GM18498 (cell line): ENCODE data around the gene KLHL21.

Source experiments
- ATAC-seq: cut with Tn5 transposase; IDR thresholded peaks from one replicate; pipeline ENCODE4 v1.9.1; 2021; ENCODE audit warnings: mild to moderate bottlenecking, moderate library complexity; ENCODE audit not compliant: unreplicated experiment

Gene KLHL21

DNA sequence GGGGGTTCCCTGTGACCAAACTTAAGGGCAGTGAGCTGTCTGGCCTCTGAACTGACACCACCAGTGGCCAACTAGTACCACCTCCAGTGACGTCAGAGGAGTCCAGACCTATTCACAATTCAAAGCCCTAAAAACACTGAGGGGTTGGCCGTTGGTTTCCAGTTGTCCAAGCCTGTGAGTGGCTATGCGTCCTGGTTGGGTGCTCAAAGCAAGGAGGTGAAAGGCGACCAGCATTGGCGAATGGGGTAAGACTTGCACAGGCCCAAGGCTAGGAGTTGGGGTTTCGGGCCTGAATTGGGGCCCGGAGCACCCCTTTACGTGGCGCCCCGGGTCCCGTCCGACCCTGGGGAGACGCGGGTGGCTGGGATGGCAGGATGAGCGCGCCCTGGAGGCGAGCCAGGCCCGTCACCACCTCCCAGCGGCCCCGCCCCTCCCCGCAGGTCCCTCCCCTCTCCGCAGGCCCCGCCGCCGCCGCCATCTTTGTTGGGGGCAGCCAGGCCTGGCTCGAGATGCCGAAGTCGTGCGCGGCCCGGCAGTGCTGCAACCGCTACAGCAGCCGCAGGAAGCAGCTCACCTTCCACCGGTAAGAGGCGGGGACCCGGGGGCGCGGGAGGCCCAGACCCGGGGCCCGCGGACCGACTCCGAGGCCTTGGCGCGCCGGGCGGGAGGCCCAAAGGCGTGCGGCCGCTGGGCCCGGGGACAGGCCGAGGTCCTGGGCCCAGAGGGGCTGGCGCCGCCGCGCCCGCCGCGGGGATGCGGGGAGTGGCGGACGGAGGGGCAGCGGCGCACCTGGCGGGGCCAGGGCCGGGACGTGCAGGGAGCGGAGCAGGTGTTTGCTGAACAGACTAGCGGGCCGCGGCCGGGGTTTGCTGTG is 22.3 kb upstream of the KLHL21 start, which contains the start of gene THAP3:
Gene THAP3, plus strand, starts transcription at position 159 of the 874 bp plus-strand sequence. Its CDS starts 351 bp downstream, at position 510.
- peak; percentile 83 for ATAC-seq

DNA sequence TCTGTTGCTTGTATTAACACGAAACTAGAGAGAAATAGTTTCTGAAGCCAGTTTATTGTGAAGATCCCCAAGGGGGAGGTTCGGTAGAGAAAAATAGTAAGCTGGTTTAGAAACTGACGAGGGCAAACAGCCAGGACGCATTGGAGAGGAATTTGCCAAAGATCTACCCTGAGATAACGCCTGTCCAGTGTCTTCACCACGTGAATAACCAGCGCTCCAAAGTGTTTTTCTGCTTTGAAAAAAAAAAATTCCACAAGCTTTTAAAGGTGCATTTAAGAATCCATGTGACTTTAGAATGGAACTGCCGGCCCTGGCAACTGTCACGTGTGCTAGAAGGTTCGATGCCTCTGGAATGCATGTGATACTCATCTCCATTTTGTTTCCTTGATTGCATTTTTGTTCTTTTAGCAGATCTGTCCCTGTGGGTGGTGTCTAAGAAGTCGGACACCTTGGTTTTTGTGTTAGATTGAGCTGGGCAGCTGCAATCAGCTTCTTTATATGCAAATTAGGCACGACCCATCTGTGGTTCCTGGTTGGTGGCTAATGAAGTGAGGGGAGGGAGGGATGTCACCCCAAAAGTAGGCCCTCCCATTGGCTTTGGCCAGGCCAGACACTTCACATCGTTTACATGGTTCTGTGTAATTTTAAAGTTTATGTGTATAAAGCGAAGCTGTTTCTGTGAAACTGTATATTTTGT is 20.7 kb upstream of the KLHL21 start:
- ATAC-seq = no peak

DNA sequence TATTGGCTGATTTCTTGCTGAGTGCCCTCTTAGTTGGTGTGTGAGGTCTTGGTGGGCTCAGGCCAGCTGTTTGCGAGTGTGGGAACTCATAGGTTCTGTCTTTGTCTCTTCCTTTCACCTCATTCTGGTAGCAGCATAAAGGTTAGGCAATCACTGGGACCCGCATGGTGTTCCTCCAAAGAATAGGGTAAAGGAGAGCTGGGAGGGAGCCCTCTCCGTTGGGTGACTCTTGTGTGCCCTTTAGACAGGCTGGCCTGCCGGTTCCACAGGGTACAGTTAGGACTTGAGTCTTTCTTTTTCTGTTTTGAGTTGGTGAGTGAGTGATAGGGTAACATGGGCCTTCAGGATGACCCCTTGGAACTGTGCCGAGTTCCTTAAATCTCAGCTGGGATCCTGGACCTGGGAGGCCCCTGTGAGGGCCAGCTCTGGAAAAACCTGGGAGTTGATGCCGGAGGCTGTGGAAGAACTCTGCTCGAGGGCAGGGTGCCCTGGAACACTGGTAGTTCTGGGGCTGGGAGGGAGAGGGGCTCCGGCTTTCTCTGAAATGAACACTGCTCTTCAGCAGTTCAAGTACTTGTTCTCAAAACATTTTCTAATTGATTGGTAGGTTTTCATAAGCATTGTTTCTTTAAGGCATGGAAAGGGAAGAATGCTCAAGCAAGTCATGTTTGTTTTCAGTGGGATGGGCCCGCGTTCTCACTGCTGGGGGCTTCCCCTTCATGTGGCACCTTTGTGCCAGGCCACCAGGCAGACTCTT is 19.9 kb upstream of the KLHL21 start:
- ATAC-seq = no peak

DNA sequence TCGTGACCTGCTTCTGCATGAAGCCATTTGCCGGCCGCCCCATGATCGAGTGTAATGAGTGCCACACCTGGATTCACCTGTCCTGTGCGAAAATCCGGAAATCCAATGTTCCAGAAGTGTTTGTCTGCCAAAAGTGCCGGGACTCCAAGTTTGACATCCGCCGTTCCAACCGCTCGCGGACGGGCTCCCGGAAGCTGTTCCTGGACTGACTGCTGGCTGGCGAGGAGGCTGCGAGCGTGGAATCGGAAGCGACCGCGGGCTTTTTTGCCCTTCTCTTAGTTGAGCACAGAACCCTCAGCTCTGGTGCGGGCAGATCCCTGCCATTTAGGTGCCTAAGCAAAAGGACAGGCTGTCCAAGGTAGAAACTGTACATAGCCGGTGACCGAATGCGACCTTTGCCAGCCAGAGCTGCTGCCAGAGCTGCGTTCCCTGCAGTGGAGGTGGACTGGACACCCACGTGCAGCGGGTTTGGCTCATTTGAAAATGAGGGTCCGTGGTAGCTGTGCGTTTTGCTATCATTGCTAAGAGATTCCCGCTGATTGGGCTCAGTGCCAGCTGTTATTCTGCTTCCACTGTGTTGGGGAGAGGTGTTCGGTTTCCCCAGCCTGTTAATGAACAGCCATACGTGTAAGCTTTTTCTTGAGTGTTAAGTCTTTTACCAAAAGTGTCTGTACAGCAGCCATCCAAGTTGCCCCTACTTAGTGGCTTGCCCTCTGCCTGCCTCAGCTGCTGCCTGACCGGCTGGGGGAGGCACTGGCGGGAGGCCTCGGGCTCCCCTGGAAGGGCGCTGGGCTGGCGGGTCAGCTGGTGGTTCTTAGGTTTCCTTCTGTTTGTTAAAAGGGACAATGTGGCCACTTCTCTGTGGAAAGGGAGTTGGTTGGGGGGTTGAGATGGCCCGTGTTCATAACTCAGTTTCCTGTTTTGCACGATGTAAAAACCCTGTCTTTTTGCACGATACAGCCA is 19.0 kb upstream of the KLHL21 start:
- no peak for ATAC-seq

DNA sequence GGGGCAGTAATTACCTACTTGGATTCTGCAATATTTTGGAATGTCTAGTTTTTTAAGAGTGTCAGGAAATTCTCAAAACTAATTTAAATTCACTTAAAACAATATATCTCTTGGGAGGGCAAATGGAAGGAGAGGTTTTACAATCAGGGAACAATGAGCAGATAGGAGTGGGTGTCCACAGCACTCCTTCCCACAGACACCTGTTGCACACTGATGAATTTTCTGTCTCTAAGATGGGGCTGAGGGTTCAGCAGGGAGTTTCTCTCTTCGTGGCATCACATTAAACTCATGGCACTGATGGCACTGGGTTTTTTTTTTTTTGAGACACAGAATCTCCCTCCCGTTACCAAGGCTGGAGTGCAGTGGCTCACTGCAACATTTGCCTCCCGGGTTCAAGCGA is 16.4 kb upstream of the KLHL21 start:
- ATAC-seq = no peak

DNA sequence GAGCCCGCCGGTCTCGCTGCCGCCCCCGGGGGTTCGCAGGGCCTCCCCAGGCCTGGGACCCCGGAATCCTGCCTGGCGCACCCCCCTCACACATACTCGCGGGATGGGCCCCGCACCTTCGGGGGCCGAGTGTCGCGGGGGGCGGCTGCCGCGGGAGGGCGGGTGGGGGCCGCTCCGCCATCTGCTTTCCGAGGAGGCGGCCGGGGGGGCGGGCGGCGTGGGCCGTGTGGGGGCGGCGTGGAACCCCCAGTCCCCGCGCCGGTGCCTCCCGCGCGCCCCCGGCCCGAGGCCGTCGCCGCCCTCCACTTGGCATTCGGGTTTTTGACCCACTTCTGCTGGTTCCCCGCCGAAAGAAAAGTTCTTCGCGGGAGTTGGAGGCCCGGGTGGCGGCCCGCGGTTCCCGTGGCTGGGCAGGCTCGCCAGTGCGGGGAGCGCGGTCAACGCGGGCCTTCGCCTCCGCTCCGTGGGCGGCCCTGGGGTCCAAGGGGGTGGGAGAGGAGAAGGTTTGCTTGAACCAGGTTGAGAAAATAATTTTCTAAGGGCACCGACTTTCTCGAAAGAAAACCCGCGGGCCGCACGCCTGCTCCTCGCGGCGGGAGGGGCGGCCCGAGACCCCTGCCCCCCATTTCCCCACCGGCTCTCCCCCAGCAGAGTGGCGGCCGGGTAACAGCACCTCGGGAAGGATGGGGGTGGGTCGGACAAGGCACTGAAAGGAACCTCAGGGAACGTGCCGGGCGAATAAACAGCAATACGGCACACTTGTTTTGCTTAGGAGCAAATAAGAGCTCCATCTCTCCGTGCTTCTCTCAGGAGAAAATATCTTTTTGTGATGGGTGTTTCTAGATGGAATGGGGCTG is 12.5 kb upstream of the KLHL21 start:
- ATAC-seq = no peak

DNA sequence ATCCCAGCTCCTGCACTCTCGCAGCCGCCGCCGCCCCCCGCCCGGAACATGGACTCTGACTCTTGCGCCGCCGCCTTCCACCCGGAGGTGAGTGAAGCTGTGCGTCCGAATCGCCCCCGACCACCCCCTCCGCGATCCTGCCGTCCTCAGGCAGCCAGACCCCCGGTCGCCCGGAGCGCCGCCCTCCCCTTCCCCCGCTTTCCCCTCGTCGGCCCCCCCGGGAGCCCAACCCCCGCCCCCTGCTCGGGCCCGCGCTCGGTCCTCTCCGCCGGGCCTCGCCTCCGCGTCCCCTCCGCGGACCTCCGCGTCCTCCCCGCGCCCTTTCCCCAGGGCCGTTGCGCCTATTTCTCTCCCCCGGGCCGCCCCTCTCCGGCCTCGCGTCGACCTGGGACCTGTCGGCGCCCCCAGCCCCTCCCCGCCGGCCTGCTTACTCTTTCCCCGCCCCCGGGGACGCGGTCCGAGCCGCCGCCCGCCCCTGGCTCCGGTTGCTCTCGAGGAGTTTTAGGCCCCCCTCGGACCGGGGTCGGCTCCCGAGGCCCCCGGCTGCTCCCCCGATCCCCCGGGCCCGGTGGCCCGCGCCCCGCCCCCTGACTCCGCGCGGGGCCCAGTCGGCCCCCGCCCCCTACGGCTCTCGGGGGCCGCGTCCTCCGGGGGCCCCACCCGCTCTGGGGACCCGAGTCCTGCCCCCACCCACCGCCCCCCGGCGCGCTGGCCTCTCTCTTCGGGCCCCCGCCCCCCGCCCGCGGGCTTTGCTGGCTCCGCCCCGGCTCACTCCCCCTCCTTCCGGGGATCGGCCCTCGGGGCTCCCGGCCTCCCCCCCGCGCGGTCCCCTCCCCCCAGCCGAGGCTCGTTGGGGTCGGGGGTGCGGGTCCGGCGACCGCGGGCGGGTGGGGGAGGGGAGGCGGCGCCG is 11.6 kb upstream of the KLHL21 start:
- no peak for ATAC-seq

DNA sequence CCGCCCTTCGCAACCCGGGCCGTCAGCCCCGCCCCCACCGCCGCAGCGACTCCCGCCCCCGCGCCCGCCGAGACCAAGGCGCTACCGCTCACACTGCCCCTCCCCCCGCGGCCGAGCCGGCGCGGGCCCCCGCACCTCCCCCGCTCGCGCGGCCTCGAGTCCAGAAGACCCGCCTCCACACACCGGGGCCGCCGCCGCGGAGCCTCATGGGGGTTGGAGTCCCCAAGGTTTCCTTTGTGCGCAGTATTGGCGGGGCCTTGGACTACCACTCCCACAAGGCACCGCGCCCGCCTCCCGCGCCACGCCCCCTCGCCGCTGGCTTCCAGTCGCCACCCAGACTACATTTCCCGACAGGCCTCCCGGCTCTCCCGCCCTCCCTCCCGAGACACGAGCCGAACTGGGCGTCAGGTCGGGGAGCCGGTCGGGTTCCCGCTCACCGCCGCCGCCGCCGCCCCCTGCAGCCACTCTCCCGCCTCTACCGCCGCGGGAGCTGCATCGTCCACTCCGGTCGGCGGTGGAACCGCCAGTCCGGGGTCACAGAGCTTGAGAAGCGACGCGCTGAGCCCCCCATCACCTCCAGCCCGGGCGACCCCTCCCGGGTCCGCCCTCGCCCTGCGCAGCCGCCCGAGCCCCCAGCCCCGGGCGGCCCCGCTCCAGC is 10.8 kb upstream of the KLHL21 start, which contains the start of gene PHF13:
Gene PHF13, plus strand, starts transcription at position 371 of the 658 bp plus-strand sequence. CDS start 336 bp downstream, outside the sequence.
- ATAC-seq = peak; percentile 93

DNA sequence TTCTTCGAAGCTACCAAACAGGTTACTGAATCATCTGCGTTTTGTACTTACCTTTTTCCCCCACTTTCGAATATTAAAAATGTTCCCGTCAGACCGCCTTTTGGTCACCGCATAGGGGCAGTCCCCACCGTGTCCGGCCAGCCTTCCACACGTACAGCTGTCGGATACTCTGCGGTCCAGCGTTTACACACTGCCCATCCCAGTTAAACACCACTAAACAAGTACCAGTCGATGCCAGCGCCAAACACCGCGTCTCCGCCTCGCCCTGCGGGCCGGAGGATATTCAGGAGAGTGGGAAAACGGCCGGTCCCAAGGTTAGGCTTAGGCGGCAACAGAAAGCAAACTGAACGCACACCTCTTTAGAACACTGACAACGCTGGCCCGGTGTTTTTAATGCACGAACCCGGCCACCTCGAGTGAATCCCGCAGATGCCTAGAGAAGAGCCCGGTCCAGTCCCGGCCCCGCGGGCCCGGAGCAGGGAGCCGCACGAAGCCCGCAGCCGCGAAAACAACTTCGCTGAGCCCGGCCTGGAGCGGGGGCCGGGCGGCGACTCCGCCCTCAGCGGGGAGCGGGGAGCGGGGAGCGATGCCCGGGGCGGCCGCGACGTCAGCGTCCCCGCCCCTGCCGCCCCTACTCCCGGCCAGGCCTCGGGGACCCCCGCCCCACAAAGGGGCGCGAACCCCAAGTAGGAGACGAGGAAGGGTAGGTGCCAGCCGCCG is 10.1 kb upstream of the KLHL21 start:
- no peak for ATAC-seq

DNA sequence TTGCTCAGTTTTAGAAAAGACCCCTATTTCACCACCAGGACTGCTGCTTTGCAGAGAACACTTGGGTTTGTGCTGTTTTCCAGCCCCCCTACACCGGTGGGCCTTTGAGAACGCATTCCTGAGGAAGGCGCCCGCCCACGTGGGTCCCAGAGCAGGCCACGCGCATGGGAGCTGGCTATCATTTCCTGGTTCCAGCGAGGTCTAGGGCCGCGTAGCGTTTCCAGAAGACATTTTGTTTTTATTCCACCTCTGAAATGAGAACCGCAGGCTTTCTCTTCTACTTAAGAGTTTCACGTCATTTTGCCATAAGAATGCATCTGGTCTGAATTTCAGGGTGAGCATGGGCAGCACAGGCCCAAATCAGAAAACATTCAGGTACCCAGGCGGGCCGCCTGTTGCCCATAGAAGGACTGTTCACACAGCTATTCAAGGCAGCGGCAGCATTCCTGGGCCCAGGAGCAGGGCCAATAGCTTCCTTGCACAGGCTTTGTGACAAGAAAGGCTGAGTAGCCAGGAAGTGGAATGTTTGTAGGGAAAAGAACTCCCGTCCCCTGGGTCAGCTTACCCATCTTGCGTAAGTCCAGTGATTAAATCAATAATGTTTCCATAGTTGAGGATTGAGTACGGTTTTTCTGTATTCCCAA is 1.4 kb upstream of the KLHL21 start:
- ATAC-seq = no peak

DNA sequence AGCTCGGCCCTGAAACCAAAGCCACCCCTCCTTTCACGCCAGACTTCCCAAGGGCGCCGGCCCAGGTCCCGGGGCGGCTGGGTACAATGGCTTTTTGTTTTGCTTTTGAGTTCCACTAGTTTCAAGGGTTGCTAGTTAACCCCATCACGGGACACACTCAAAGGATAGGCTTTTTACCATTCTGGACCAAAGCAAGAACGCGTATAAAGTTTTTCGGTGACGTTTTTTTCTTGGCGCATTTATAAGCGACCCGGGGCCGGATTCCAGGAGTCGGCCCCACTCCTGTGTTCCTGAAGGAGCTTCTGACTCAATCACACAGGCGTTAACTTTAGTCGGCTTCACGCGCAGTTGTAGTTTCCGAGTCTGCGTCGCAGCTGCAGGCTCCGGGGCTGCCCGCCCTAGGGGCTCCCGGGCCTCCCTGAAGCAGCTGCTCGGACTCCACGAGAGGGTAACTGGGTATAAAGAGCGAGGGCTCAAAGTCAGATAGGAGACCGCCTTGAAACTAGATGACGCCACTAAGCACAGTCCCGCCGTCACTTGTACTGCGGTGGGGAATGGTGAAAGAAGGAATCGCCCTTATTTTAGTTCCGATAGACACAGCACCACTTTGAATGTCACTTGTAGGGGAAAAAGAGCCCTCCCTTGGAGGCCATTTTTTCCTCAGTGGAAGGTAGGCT is 707 bp upstream of the KLHL21 start:
- ATAC-seq = peak; percentile 30

DNA sequence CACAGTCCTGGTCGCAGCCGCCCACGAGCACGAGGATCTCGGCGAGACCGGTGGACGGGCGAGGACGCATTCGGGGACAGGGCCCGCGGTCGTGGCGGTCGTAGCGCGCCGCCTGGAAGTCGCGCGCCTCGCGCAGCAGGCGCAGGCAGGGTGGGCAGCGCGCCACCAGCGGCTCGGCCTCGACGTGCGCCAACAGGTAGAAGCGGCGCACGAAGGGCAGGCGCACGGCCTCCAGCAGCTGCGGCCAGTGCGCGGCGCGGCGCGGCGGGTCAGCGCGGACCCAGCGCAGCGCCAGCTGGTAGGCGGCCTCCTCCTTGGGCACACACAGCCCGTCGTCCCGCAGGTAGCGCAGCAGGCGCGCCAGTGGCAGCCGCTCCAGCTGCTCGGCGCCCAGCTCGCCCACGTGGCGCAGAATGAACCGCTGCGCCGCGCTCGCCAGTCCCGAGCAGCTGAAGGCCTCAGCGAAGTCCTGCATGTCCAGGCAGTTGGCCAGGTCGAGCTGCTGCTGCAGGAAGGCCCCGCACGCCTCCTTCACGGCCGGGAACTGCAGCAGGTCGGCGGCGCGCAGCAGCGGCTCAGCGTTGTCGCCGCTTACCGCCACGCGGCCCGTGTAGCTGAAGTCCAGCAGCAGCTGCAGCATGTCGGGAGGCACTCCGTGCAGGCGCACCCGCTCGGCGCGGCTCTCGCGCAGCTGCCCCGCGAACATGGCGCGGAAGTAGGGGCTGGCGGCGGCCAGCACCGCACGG is 573 bp downstream of the KLHL21 start:
- peak; percentile 13 for ATAC-seq

DNA sequence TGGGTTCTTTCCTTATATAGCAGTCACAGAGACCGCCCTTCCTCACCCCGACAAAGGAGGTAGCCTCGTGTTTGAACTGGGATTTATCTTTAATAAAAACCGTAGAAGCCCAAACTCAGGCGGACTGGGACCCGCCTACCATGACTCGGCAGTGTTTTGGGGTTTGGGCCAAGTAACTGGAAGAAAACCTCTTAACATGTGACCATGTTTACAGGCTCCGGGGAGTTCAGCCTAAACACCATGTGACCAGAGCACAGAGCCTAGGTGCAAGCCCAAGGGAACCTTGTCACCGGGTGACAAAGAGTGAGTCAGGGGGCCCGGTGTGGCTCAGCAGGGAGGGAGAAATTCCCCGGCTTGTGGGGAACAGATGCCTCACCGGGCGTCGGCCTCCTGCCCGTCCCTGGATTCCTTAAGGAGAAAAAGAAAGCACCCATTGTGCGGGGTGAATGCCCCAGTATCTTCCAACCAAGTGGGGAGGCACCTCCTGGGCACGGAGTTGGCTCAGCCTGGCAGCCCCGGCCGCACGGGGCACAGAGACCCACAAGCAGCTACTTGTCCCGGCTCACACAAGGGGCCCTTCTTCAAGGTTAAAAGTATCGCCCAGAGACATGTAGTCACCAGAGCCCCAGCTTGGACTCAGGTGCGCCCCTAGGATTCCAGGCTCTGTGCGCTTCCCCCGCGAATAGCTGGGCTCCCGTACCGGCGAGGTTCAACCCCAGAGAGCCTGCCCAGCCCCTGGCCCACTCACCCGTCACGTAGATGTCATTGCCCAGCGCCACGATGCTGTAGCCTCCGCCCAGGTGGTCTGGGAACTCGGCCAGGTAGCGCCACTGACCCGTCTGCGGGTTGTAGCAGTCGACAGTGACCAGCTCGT is 1.4 kb downstream of the KLHL21 start:
- peak; percentile 39 for ATAC-seq

DNA sequence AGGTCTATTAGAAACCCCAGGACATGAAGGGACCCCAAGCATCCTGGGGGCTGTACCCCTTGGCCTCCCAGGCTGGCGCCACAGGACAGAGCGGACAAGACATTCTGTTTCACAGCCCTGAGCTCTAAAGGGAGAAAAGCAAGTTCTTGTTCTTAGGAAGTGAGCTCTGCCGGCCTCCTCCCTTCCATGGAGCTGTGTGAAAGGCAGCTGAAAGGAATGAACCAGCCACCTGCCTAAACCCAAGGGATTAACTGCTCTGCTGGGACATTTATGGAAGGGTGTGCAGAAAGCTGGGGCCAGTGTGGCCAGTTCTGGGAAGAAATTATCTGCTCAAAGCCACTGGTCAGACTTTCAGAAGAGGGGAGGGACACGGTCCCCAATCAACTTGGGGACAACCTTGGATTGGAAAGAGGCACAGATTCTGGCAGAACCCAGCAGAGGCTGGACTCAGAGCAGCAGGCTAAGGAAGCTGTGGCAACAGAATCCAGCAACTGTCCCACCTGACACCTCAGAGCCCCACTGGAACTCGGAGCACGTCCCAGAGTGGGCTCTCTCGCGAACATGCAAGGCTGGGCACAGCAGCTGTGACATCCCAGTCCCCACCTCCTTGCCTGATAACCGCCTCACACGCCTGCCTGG is 2.1 kb downstream of the KLHL21 start:
- ATAC-seq = no peak
